ENCODE measurements around the gene PYURF.

PYURF gene

GRCh38 chr4:88528861-88529260 is 5.3 kb upstream of the PYURF start:
- TF ChIP-seq CTCF (IDR thresholded peaks at IDR 0.05), result no peak
- Mint-ChIP-seq H3K4me1 (peaks cover 17% of the 10 kb centered on the region), H3K27me3 (ENCODE audit: low read depth, poor library complexity) (peaks cover 4% of the 10 kb centered on the region), H3K36me3 (ENCODE audit: low read depth) (no peaks in the 10 kb centered on the region), H3K4me3 (no peak overlapping the region), H3K9me3 (no peaks in the 10 kb centered on the region), H3K27ac (no peak overlapping the region)
- no peak for DNase-seq

DNA sequence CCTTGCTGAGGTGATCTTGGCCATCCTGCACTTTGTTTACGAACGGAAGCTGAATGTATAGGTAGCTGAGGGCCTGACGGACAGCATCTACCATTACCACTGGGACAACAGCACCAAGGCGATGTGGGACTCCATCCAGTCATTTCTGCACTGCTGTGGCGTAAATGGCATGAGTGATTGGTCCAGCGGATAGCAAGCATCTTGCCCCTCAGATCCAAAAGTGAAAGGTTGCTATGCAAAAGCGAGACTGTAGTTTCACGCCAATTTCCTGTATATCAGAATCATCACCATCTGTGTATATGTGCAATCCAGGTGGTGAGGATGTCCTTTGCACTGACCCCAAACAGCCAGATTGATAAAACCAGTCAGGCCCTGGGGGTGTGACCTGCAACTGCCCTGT is 4.2 kb upstream of the PYURF start:
- H3K36me3 Mint-ChIP-seq (ENCODE audit: low read depth), result no peaks in the 10 kb centered on the region
- no peak for TF ChIP-seq CTCF (IDR thresholded peaks at IDR 0.05)
- no peak for DNase-seq
- H3K27ac Mint-ChIP-seq, result no peak overlapping the region
- H3K9me3 Mint-ChIP-seq, result no peaks in the 10 kb centered on the region
- H3K4me1 Mint-ChIP-seq, result peaks cover 18% of the 10 kb centered on the region
- H3K27me3 Mint-ChIP-seq (ENCODE audit: low read depth, poor library complexity), result peaks cover 4% of the 10 kb centered on the region
- no peak overlapping the region for H3K4me3 Mint-ChIP-seq

DNA sequence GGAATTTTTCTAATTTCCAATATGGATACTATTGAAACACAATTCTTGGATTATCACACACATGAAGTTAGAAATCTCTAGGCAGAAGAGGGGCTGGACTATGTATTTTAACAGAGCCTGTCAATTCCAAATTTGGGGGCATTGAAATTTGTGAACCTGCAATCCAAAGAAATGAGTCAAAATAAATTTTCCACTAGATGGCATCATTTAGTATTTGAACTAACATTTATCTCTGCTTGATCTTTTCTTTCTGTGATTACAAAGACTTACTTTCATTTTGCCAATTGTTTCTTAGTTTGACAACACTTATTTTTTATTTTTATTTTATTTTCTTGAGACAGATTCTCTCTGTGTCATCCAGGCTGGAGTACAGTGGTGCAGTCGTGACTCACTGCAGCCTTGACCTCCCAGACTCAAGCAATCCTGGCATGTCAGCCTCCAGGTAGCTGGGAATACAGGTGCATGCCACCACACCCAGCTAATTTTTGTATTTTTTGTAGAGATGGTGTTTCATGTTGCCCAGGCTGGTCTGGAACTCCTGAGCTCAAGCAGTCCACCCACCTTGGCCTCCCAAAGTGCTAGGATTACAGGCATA is 2.7 kb upstream of the PYURF start:
- peaks cover 2% of the 10 kb centered on the region for H3K36me3 Mint-ChIP-seq (ENCODE audit: low read depth)
- no peak overlapping the region for H3K27ac Mint-ChIP-seq

DNA sequence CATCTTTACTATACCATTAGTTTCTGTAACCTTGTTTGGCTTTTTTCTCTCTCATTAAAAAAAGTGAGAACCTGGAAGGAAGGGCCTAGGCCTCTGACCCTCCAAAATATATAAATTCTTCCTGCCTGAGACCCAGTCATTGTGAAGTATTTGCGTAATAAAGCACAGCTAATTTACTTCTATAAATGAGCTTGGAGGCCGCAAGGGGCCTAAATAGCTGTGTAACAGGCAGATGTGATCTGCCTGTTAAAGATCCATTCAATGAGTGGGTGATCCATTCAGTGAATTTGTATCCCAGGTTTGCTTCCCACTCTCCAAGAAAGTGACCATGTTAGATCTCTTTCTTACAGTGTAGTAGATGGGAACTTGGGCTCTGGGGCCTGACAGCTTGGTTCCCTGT is 595 bp upstream of the PYURF start:
- H3K36me3 Mint-ChIP-seq (ENCODE audit: low read depth), result peaks cover 17% of the 10 kb centered on the region
- no peak for DNase-seq
- no peaks in the 10 kb centered on the region for H3K9me3 Mint-ChIP-seq
- H3K4me1 Mint-ChIP-seq, result peaks cover 42% of the 10 kb centered on the region
- no peak for TF ChIP-seq CTCF (IDR thresholded peaks at IDR 0.05)
- peak overlapping the region; percentile 98 for H3K4me3 Mint-ChIP-seq
- H3K27ac Mint-ChIP-seq, result peak overlapping the region; percentile 54
- H3K27me3 Mint-ChIP-seq (ENCODE audit: low read depth, poor library complexity), result peaks cover 4% of the 10 kb centered on the region

More for the DNA sequence above, 2.7 kb upstream of the PYURF start:
- H3K4me3 Mint-ChIP-seq, result no peak overlapping the region
- no peak for DNase-seq
- H3K4me1 Mint-ChIP-seq, result peaks cover 33% of the 10 kb centered on the region
- no peak for TF ChIP-seq CTCF (IDR thresholded peaks at IDR 0.05)
- no peaks in the 10 kb centered on the region for H3K9me3 Mint-ChIP-seq
- peaks cover 4% of the 10 kb centered on the region for H3K27me3 Mint-ChIP-seq (ENCODE audit: low read depth, poor library complexity)

GRCh38 chr4:88522702-88523324 is 763 bp downstream of the PYURF start:
- DNase-seq, result peak; percentile 34
- no peak for TF ChIP-seq CTCF (IDR thresholded peaks at IDR 0.05)
- Mint-ChIP-seq H3K27ac (peak overlapping the region; percentile 97), H3K4me1 (peaks cover 38% of the 10 kb centered on the region), H3K4me3 (peak overlapping the region; percentile 98), H3K36me3 (ENCODE audit: low read depth) (peaks cover 24% of the 10 kb centered on the region), H3K9me3 (no peaks in the 10 kb centered on the region), H3K27me3 (ENCODE audit: low read depth, poor library complexity) (peaks cover 4% of the 10 kb centered on the region)

DNA sequence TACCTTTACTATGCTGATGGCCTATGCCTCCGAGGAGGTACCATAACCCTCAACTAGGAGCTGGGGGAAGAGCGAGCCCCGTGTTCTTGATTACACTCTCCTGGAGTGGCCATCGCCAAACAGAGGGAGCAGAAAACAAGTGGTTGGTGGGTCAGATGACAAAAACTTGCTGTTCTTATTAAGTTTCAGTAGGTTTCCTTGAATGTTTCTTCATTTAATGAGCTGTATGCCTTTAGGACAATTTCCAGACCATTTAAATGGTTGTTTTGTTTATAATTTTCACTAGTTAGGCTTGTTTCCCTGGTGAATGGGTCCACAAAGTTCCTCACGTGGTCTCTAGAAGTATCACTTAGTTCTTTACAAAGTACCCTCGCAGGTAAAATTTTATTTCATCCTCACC is 4.7 kb downstream of the PYURF start:
- H3K4me1 Mint-ChIP-seq, result peaks cover 30% of the 10 kb centered on the region

More for the DNA sequence above, 4.7 kb downstream of the PYURF start:
- no peaks in the 10 kb centered on the region for H3K27me3 Mint-ChIP-seq (ENCODE audit: low read depth, poor library complexity)
- H3K9me3 Mint-ChIP-seq, result no peaks in the 10 kb centered on the region
- no peak overlapping the region for H3K4me3 Mint-ChIP-seq
- no peak overlapping the region for H3K27ac Mint-ChIP-seq
- no peak for TF ChIP-seq CTCF (IDR thresholded peaks at IDR 0.05)
- no peak for DNase-seq
- H3K36me3 Mint-ChIP-seq (ENCODE audit: low read depth), result peaks cover 24% of the 10 kb centered on the region
